Measurements from ENCODE around the gene MCOLN1.
A peak's percentile ranks its signal among the peaks of the same experiment; 100 is the strongest.

Gene MCOLN1

GRCh38 chr19:7527516-7528191 lies 5.2 kb downstream of the MCOLN1 start:
- TF ChIP-seq CTCF (IDR thresholded peaks at IDR 0.05; ENCODE audit: low read depth, low read length): no peak
- DNase-seq (ENCODE audit: extremely low read depth, low read depth): no peak

- DNase-seq (ENCODE audit: extremely low read depth, low read depth): no peak
- no peak for TF ChIP-seq CTCF (IDR thresholded peaks at IDR 0.05; ENCODE audit: low read depth, low read length)
These were observed 5.7 kb downstream of the MCOLN1 start for GRCh38 chr19:7528192-7528519.

GRCh38 chr19:7528522-7529245 lies 6.3 kb downstream of the MCOLN1 start:
- no peak for TF ChIP-seq CTCF (IDR thresholded peaks at IDR 0.05; ENCODE audit: low read depth, low read length)
- DNase-seq (ENCODE audit: extremely low read depth, low read depth): no peak

- TF ChIP-seq CTCF (IDR thresholded peaks at IDR 0.05; ENCODE audit: low read depth, low read length): no peak
- no peak for DNase-seq (ENCODE audit: extremely low read depth, low read depth)
These were observed 6.8 kb downstream of the MCOLN1 start for GRCh38 chr19:7529246-7529600.

DNA sequence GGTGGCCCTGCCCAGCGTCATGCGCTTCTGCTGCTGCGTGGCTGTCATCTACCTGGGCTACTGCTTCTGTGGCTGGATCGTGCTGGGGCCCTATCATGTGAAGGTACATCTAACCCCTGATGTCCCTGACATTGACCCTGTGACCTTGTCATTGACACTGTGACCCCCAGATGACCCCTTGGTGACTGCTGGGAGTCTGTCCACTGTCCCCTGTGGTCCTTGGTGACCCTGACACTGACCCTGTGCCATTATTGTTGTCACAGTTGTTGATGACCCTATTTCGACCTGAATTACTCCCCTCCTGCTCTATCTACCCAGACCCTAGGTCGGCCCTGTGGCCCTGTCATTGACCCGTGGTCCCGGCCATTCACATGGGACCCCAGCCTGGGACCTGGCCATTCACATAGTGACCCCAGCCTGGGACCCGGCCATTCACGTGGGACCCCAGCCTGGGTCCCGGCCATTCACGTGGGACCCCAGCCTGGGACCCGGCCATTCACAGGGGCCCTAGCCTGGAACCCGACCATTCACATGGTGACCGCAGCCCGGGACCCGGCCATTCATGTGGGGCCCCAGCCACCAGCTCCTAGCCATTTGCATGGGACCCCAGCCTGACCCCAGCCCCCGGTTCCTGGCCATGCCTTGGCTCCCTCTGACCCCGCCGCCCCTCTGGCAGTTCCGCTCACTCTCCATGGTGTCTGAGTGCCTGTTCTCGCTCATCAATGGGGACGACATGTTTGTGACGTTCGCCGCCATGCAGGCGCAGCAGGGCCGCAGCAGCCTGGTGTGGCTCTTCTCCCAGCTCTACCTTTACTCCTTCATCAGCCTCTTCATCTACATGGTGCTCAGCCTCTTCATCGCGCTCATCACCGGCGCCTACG lies 7.4 kb downstream of the MCOLN1 start:
- no peak for DNase-seq (ENCODE audit: extremely low read depth, low read depth)
- no peak for TF ChIP-seq CTCF (IDR thresholded peaks at IDR 0.05; ENCODE audit: low read depth, low read length)

DNA sequence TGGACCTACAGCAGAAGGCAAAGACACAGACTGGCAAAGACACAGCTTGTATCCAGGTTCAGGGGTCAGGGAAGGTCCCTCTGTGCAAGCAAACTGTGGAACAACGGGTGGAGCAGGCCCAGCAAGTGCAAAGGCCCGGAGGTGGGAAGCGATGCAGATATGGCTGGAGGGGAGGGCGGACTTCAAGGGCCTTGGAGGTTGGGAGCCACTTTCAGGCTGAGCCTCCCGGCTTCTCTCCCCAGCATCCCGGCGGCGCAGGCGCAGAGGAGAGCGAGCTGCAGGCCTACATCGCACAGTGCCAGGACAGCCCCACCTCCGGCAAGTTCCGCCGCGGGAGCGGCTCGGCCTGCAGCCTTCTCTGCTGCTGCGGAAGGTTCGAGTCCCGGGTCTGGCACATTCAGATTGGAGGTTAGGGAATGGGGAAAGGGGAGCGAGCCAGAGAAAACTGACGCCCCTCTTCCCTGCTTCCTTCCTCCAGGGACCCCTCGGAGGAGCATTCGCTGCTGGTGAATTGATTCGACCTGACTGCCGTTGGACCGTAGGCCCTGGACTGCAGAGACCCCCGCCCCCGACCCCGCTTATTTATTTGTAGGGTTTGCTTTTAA lies 11.0 kb downstream of the MCOLN1 start:
- peak; percentile 41 for DNase-seq (ENCODE audit: extremely low read depth, low read depth)
- TF ChIP-seq CTCF (IDR thresholded peaks at IDR 0.05; ENCODE audit: low read depth, low read length): no peak
